PC-3 (cell line): Measurements from ENCODE around the gene ELMO3.

Experiments used
- EZH2 ChIP-seq: fragments of 300-600 bp; sonication (generic); IDR thresholded peaks from one replicate; pipeline ENCODE4 v1.6.1; 2017; ENCODE audit warnings: antibody characterized with exemption, mild to moderate bottlenecking, low read length; ENCODE audit not compliant: unreplicated experiment
- EZH2phosphoT487 ChIP-seq: fragments of 300-600 bp; sonication (generic); IDR thresholded peaks from 2 replicates; pipeline ENCODE4 v1.6.1; 2018; ENCODE audit warnings: mild to moderate bottlenecking, antibody characterized with exemption, low read length, borderline replicate concordance
- TF ChIP-seq, protein P1 (sequence below): fragments of 300-600 bp; sonication (generic); conservative IDR thresholded peaks from 2 replicates; pipeline ENCODE4 v1.5.1; 2017; ENCODE audit warnings: antibody characterized with exemption, low read depth, mild to moderate bottlenecking, low read length

DNA sequence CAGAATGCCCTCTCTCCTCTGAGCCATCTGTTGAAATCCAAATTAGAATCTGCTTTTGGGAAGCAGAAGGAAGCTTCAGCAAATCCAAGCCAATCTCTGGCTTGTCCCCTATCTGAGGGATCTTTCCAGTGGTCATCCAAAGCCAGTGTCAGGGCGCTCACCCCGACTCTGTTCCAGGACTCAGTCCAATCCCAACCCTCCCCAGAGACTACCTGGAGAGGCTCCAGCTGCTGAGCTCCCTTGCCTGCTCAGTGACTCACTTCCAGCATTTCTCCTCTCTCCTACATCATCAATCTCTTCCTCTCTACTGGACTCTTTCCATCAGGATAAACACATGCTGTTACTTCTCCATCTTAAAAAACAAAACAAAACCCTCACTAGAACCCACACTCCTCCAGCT, 17.6 kb upstream of the ELMO3 start:
- TF ChIP-seq EZH2 (no peak), EZH2phosphoT487 (no peak)
- TF ChIP-seq, protein P1, sequence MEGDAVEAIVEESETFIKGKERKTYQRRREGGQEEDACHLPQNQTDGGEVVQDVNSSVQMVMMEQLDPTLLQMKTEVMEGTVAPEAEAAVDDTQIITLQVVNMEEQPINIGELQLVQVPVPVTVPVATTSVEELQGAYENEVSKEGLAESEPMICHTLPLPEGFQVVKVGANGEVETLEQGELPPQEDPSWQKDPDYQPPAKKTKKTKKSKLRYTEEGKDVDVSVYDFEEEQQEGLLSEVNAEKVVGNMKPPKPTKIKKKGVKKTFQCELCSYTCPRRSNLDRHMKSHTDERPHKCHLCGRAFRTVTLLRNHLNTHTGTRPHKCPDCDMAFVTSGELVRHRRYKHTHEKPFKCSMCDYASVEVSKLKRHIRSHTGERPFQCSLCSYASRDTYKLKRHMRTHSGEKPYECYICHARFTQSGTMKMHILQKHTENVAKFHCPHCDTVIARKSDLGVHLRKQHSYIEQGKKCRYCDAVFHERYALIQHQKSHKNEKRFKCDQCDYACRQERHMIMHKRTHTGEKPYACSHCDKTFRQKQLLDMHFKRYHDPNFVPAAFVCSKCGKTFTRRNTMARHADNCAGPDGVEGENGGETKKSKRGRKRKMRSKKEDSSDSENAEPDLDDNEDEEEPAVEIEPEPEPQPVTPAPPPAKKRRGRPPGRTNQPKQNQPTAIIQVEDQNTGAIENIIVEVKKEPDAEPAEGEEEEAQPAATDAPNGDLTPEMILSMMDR: no peak
